NCI-H1417 treated with DMSO at 0.1 percent for 48 hours (cell line): ENCODE results near the gene PSAPL1.

Experiments used
- DNase-seq: peaks from one replicate; lab custom pipeline; 2025; lab: John Stamatoyannopoulos, UW

Gene PSAPL1

DNA sequence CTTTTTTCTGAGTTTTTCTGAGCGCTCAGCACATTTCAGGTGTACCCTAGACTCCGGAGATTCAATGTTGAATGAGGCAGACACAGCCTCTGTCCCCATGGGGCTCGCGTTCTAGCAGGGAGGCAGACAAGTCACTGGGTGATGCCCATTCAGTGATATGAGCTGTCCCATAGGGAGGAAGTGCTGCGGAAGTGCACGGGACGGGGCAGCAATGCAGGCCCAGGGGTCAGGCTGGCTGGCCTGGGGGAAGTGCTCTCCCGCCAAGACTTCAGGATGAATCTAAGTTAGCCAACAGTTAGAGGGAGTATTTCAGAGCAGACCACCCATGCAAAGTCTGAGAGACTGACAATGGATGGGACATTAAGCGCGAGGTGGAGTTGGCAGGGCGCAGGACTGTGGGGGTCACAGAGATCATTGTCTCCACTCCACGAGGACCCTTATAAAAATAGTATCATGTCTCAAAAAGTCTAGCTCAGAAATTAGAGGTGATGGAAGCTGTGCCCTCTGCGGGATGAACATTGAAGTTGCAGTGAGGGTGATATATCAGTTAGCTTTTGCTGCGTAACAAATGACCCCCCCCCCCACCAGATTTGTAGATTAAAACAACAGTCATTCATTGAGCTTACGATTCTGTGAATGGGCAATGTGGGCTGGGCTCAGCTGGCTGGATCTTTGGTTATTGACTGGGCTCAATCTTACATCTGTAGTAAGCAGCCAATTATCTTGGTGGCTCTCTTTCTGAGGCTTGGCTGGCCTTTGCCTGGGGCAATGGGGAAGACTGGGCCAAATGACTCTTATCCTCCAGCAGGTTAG, 16.4 kb downstream of the PSAPL1 start:
- no peak for DNase-seq

DNA sequence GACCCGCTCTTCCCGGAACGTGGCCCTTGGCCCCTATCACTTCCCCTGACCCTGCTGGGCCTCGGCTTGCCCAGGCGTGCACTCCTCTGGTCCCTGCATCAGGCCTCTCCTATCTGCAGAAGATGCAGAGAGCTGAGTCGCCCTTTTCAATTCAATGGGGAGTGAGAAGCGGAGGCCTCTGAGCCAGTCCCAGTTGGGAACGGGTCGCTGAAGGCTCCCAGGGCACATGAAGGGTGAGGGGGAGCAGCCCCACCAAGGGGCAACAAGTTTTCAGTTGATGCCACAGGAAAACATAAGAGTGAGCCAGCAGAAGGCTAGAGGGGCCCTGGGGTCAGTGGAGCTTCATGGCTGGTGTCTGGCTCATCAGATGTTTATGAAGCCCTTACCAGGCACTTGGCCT, 17.1 kb downstream of the PSAPL1 start:
- DNase-seq: no peak

DNA sequence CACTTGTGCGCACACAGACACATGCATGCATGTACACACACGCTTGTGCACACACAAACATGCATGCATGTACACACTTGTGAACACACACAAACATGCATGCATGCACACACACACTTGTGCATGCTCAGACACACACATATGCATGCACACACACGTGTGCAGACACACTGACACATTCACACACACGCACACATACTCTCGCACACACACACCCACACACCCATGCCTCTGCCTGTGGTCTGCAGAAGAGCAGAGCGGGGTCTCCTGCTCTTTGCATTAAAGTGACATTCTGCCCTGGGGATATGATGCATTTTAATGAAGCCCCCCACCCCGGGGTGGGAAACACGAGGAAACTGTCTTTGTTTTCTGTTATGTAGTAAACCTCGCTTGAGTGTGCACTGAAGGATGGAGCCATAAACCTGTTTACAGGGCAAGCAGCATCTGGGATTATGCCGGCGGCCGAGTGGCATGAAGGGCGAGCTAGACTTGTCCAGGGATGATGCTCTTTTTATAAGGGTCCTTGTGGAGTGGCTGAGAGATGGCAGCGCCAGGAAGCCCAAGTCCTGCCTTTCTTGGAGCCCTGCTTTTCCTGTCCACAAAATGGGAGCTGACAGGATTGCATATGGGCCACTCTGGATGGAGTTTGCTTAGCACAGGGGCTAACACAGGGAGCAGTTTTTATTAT, 17.8 kb downstream of the PSAPL1 start:
- DNase-seq: no peak

DNA sequence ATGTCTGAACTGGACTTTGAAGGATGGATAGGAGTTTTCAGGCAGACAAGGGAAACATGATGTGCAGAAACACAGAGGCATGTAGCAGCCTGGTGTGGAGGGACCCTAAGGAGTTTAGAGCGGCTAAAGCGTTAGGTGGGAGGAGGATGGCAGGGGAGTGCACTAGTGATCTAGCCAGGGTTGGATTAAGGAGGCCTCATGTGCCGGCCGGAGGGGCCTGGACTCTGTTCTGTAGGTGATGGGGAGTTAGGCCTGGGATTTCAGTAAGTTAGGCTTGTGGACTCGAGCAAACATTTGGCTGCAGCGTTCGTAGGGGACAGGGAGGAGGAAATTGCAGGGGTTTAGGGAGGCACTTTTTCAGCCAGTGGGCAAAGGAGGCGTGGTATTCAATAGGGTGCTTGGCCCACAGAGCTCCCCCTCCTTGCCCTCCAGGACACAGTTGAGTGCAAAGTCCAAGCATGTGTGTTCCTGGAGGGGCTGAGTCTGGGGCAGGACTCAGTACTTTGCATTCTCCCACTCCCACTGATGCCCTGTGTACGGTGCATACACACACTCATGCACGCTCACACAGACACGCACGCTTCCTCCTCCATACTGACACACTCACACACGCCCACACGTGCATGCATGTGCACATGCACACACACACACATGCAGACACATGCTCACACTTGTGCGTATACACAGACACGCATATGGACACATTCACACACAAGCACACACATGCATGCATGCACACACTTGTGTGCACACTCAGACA, 18.6 kb downstream of the PSAPL1 start:
- no peak for DNase-seq

DNA sequence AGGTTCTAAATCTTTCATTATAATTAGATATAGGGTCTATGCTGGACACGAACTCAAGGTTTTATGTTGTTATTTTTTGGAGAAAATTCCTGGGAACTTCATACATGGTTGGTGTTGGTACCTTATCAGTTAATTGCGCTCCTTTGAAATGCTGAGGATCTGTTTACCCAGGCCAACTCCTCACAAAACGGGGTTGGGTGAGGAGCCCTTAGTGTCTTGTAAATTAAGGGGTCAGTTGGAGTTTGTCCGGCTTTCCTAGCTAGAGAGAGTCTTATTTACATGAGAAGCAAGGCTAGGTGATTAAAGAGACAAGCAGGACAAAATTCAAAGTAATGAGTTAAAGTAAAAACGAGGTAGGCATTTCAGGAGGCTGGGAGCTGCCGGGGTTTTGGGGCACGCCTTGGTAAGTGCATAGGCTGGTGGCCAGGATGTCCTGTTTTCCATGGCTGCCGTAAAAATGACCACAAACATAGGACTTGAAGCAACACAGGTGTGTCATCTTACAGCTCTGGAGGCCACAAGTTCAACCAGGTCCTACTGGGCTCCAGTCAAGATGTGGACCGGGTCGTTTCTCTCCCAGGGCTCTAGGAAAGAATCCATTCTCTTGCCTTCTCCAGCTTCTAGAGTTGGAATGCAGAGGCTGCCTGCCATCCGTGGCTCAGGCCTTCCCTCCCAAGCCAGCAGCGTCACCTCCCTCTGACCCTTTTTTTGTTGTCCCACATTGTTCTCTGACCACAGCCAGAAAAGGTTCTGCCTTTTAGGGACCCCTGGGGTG, 19.8 kb downstream of the PSAPL1 start:
- DNase-seq: no peak

DNA sequence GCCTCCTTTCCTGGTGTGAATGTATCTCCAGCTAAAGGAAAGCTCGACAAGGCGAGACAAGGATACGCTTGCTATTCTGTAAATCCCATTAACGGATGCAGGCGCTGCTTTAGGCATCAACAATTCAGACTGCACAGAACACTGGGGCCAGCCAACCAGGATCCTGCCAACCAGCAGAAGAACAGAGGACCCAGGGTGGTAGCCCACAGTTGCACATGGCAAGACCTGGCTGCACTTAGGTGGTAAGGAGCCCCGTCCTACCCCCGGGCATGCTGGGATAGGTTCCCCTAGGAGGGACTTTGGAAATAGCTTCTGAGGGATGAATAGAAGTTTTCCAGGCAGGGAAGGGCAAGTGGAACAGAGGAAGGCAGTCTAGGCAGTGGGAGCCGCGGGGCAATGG, 20.7 kb downstream of the PSAPL1 start:
- no peak for DNase-seq

DNA sequence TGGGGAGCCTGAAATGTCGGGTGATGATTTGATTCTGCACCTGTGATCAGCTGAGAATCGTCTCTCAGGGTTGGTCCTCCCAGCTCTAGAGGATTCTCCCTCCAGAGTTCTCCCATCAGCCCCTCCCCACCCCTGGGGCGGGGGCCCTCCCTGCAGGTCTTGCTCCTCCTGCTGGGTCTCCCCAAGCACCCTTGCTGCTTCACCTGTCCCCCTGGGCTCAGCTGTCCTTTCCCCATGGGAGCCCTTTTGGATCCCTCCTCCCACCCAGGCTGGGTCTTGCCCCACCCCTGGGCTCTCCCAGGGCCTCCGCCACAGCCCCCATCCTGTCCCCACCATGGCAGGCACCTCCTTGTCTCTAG, 22.2 kb downstream of the PSAPL1 start:
- no peak for DNase-seq

DNA sequence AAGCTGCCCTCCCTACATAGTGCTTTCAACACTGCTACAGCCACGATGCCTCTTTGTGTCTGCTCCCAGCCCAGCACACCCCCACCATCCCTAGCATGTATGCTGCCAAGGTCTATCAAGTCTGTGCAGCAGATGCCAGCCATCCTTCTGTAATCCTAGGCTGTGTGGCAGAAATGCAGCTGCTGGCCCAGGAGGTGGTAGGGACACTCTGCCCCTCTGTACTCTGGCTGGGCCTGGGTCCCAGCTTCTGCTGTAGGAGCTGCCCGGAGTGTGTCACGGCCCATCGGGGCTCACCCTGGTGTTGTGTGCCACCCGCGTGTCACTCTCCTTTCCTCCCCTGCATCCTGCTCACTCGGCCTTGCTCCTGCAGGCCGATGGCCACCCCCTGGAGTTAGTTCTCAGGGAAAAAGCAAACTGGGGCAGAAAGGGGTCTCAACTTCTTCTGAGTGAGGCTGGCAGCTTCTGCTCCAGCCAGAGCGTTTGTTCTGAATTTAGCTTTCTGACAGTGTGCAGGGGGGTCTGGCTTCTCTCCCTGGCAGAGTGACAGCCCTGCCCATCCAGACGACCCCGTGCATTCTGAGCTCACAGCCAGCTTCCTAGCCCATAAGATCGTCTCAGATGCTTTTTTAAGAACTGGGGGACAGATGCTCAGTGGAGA, 22.7 kb downstream of the PSAPL1 start:
- no peak for DNase-seq

DNA sequence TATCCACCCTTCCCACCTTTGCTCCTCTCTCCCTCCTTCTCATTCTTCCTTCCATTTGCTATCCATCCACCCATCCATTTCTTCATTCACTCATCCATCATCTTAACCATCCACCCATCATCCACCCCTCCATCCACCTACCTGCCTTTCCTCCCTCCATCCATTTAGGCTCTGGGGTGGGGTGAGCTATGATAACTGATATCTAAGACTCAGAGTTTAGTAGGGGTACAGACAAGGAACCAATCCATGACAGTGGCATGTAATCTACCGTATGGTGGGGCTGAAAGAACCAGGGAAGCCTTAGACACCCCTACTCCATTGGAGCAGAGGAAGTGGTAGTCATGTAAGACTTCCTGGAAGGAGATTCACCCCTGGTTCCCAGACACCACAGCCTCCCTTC, 23.2 kb downstream of the PSAPL1 start:
- no peak for DNase-seq

DNA sequence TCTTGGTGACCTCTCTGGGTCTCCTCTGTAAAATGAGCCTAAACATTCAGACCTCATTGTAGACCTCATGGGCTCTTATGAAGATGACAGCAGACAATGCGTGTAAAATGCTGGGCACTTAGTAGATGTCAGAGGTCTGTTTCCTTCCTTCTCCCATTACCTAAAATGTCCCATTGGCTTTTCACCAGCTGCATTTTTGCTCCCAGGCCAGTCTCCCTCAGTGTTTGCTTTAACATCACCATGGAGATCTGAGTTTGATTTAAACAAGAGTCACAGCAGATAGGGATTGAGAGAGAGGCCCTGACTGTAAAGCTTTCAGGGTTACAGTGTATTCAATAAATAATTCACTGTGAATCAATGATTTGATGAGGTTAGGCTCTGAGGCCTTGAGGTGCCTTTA, 24.3 kb downstream of the PSAPL1 start:
- no peak for DNase-seq

DNA sequence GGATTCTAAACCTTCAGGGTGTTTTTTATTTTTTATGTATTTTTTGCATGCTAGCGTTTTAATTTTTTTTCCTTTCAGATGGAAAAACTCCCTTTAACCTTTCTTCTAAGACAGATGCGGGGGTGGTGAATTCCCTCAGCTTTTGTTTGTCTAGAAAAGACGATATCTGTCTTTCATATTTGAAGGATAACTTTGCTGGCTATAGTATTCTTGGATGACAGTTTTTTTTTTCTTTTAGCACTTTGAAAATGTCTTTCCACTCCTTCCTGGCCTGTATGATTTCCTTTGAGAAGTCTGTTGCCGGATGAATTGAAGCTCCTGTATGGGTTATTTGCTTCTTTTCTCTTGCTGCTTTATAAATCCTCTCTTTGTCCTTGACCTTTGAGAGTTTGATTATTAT, 26.6 kb downstream of the PSAPL1 start:
- DNase-seq: no peak

DNA sequence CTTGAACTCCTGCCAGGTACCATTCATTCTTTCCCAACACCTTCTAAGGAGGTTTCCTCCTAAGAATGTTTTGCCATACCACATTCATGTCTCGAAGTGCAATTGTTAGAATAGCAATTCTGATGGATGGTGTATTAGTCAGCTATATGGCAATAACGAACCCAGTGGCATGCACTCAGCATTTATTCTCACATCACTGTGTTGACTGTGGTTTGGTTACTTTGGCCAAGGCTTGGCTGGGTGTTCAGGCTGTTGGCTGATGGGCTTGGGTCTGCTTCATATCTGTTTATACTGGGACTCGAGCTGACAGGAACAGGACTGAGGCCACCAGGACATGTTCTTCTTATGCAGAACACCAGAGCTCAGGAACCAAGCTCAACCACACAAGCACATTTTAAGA, 31.7 kb downstream of the PSAPL1 start:
- no peak for DNase-seq

DNA sequence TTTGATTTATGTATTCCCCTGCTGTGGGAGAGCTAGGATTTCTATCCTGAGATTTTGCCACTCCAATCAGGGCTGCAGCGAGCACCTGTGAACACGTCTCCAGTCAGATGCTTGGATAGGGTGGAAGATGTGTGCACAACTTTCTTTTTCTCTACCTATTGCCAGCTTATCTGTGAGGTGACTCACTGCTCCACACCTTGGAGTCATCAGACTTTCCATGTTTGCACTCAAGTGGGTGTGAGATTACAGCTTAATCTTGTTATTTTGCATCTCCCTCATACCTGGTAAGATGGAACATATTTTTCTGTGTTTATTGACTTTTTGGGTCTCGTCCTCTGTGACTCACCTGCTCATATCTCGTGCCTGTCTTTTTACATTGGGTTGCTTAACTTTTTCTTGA, 32.2 kb downstream of the PSAPL1 start:
- DNase-seq: no peak

DNA sequence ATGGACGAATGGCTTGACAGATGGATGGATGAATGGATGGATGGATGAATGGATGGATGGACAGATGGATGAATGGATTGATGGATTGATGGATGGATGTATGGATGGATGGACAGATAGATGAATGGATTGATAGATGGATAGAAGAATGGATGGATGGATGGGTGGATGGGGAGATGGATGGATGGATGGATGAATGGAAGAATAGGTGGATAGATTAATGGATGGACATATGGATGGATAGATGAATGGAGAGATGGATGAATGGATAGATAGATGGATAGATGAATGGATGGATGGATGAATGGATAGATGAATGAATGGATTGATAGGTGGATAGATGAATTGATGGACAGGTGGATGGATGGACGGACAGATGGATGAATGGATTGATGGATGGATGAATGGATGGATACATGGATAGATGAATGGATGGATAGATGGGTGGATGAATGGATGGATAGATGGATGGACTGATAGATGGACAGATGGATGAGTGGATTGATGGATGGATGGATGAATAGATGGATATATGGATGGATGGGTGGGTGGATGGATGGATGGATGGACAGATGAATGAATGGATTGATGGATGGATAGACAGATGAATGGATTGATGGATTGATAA, 33.9 kb downstream of the PSAPL1 start:
- no peak for DNase-seq

DNA sequence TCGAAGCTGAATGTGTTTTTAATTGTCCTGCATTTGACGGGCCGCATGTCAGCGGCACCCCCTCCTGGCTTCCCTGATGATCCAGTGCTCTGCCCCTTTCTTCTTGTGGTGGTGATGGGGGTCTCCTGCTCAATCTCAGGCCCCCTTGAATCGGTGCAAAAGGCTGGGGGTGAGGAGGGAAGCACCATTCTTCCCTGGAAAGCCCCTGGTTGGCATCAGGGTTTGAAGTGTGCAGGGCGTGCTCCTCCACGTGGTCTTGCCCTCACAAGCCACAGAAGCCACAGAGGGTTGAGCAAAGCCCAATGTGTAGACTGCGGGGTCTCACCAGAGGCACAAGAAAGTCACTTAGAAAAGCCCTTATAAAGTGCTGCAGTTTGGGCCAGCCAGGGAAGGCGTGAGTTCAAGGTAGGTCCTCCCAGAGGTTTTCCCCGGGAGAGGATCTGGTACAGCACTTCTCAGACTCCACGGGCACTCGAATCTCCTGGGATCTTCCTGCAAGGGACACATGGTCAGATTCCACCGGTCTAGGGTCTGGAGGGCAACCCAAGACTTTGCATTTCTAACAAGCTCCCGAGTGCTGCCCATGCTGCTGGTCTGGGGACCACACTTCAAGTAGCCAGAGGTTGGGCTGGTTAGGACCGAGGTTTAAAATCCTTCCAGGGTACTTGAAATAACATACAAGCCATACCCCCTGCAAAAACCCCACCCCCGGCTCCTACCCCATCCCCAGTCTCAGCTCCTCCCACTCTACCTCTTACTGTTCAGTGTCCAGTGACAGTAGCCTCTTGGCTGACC, 35.1 kb downstream of the PSAPL1 start:
- no peak for DNase-seq

DNA sequence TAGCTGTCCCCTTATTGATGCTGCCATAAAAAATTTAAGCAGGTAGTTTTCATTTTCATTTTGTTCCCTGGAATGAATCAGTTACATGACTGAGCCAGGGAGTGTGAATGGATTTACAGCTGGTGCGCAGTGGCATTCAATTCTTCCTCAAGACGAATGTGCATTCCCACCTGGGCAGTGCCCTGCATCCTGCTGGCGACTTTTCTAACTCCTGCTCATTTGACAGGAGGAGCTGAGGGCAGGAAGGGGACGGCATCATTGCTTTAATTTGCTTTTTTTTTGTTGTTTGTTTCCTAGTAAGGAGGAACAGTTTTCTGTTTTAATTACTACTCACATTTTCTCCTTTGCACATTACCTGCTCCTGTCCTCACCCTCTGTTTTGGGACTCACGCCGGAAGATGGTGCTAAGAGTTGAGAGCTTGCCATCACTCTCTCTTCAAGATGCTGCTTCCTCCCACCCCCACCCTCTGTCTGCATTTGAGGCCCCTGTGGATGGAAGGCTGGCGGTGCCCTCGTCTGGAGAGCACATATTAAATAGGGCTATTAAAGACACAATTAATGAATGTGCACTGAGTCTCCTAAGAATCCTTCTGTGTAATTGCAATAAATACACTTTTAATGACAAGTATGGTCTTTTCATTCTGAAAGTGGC, 35.8 kb downstream of the PSAPL1 start:
- DNase-seq: no peak

DNA sequence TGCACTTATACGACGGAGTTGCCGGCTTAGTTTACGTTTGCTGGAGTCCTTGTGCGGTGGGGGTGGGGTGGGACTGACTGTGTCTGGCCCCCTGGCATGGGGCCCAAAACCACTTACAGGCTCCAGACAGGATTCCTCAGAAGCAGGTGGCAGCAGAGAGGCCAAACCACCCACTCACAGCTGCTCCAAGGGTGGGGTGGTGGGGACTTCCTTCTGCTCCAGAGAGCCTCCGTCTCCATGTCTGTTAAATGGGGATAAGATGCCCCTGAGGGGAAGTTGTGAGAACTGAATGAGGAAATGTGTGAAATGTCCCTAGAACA, 36.7 kb downstream of the PSAPL1 start:
- no peak for DNase-seq

DNA sequence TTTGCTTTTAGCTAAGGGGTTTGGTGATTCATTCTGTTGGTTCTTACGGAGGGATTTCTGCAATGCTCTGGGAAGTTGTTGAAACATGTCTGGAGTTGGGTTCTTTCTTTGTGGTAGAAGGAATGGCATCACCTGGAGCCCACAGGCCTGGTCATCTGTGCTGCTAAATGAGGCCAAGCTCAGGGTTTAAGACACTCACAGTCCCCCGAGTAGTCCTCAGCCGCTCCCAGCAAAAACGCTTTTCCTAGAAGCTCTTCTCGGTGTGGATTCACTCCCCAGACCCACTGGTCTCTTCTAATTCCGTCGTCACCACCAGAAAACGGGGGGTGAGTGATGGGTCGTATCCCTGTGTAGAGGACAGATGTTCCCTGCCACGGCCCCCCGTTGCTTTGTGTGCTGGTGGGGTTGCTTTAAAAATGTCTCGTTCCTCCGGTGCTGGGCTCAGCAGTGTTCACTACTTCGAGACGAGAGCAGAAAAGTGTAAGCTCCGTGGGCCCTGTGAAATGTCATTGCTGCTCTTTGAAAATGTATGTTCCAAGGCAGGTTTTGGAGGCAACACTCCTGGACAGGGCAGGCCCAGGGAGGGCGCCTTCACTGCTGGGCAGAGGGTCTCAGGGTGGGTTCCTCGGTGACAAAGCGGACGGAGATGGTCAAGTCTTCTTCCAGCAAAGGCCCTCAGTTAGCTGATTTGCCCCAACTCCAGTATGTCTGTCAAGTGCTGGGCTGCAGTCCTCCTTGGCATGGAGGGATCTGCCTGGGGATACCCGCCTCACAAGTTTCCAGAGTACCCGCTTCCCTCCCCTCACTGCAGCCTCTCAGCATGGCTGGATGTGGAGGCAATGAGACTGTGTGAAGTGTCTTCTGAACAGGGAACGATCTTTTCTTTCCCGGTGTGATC, 37.3 kb downstream of the PSAPL1 start:
- no peak for DNase-seq
